ENCODE measurements around the gene DOK3. TPM values are rescaled to one million over a fixed set of nuclear protein-coding genes. Genes with fewer than 3 reads are reported as not detected.

The DOK3 gene
- total RNA-seq, 1 donor from 2014 or later: 7.2 TPM

- no peak for DNase-seq (ENCODE audit: extremely low spot score, unreplicated experiment)
- no peak overlapping the region for H3K27ac Mint-ChIP-seq (ENCODE audit: unreplicated experiment)
- no peak for TF ChIP-seq CTCF (IDR thresholded peaks at IDR 0.05)
- no peaks in the 10 kb centered on the region for H3K9me3 Mint-ChIP-seq (ENCODE audit: unreplicated experiment)
- H3K4me3 Mint-ChIP-seq (ENCODE audit: unreplicated experiment): no peak overlapping the region
- no peaks in the 10 kb centered on the region for H3K27me3 Mint-ChIP-seq (ENCODE audit: unreplicated experiment)
- H3K4me1 Mint-ChIP-seq (ENCODE audit: unreplicated experiment): no peaks in the 10 kb centered on the region
- H3K36me3 Mint-ChIP-seq (ENCODE audit: unreplicated experiment): peaks cover 25% of the 10 kb centered on the region
Observed at GRCh38 chr5:177526791-177527190, 17.2 kb upstream of the DOK3 start.

GRCh38 chr5:177526191-177526590 is 16.6 kb upstream of the DOK3 start:
- H3K4me3 Mint-ChIP-seq (ENCODE audit: unreplicated experiment): no peak overlapping the region
- DNase-seq (ENCODE audit: extremely low spot score, unreplicated experiment): no peak
- no peaks in the 10 kb centered on the region for H3K4me1 Mint-ChIP-seq (ENCODE audit: unreplicated experiment)
- H3K27me3 Mint-ChIP-seq (ENCODE audit: unreplicated experiment): no peaks in the 10 kb centered on the region
- TF ChIP-seq CTCF (IDR thresholded peaks at IDR 0.05): no peak
- H3K27ac Mint-ChIP-seq (ENCODE audit: unreplicated experiment): no peak overlapping the region
- H3K9me3 Mint-ChIP-seq (ENCODE audit: unreplicated experiment): no peaks in the 10 kb centered on the region
- H3K36me3 Mint-ChIP-seq (ENCODE audit: unreplicated experiment): peaks cover 30% of the 10 kb centered on the region

GRCh38 chr5:177524941-177525655 is 15.5 kb upstream of the DOK3 start:
- H3K27ac Mint-ChIP-seq (ENCODE audit: unreplicated experiment): no peak overlapping the region
- no peaks in the 10 kb centered on the region for H3K27me3 Mint-ChIP-seq (ENCODE audit: unreplicated experiment)
- no peak for TF ChIP-seq CTCF (IDR thresholded peaks at IDR 0.05)
- H3K9me3 Mint-ChIP-seq (ENCODE audit: unreplicated experiment): no peaks in the 10 kb centered on the region
- no peak for DNase-seq (ENCODE audit: extremely low spot score, unreplicated experiment)
- H3K4me1 Mint-ChIP-seq (ENCODE audit: unreplicated experiment): peaks cover 4% of the 10 kb centered on the region
- H3K36me3 Mint-ChIP-seq (ENCODE audit: unreplicated experiment): peaks cover 29% of the 10 kb centered on the region
- H3K4me3 Mint-ChIP-seq (ENCODE audit: unreplicated experiment): no peak overlapping the region

- DNase-seq (ENCODE audit: extremely low spot score, unreplicated experiment): no peak
- peaks cover 29% of the 10 kb centered on the region for H3K36me3 Mint-ChIP-seq (ENCODE audit: unreplicated experiment)
Observed at GRCh38 chr5:177524539-177524900, 14.9 kb upstream of the DOK3 start.

More at GRCh38 chr5:177524539-177524900, 14.9 kb upstream of the DOK3 start:
- Mint-ChIP-seq H3K27ac (ENCODE audit: unreplicated experiment) (no peak overlapping the region), H3K4me1 (ENCODE audit: unreplicated experiment) (peaks cover 8% of the 10 kb centered on the region), H3K9me3 (ENCODE audit: unreplicated experiment) (no peaks in the 10 kb centered on the region), H3K27me3 (ENCODE audit: unreplicated experiment) (no peaks in the 10 kb centered on the region), H3K4me3 (ENCODE audit: unreplicated experiment) (no peak overlapping the region)
- TF ChIP-seq CTCF (IDR thresholded peaks at IDR 0.05): no peak
